Psoas muscle (tissue), 8 donors: ENCODE results near the gene DAB2IP. TPM values are rescaled to one million over a fixed set of nuclear protein-coding genes. Genes with fewer than 3 reads are reported as not detected.

Source experiments
- ATAC-seq, 4 donors: fragments of 200-7000 bp; cut with Tn5 transposase; one replicate each; pipeline ENCODE4 v1.9.1; 2020; ENCODE audit warnings: moderate library complexity in 3 of 4, mild to moderate bottlenecking in 2 of 4
- DNase-seq, 2 donors: peaks; one replicate each; pipeline ENCODE4 v3.0.0-alpha.2; 2020
- H3K27ac ChIP-seq: fragments of 200-600 bp; one replicate; pipeline ENCODE4 v1.8.0; 2022
- H3K27me3 ChIP-seq, 3 donors: fragments of 200-600 bp in 1 of 3; one replicate each; pipeline versions ENCODE4 v1.6.1 to v1.8.0; 2013 to 2022; ENCODE audit warnings: low read length in 2 of 3, mild to moderate bottlenecking in 2 of 3, moderate library complexity in 1 of 3; ENCODE audit not compliant: insufficient read depth in 3 of 3
- H3K36me3 ChIP-seq, 2 donors: fragments of 200-600 bp in 1 of 2; one replicate each; pipeline versions ENCODE4 v1.6.1 to v1.8.0; 2013 to 2022; ENCODE audit warnings: low read depth in 1 of 2, mild to moderate bottlenecking in 1 of 2, moderate library complexity in 1 of 2; ENCODE audit not compliant: insufficient read depth in 1 of 2
- H3K4me1 ChIP-seq: fragments of 200-600 bp; one replicate; pipeline ENCODE4 v1.8.0; 2022
- H3K4me3 ChIP-seq: fragments of 200-600 bp; one replicate; pipeline ENCODE4 v1.8.0; 2022; ENCODE audit warnings: mild to moderate bottlenecking
- H3K9me3 ChIP-seq: fragments of 200-600 bp; one replicate; pipeline ENCODE4 v1.8.0; 2022
- WGBS, 3 donors: extraction: QIAGEN DNeasy Blood & Tissue Kit; methylation state at CpG; one replicate each; pipeline versions ENCODE4 v1.1.6 to v1.1.7; 2013; 5-methylcytosine and 5-hydroxymethylcytosine counted together
- intact Hi-C, 2 donors: fragments of 100-400 bp; cut with DNase I; formaldehyde crosslinking; loops; one replicate each; pipeline versions ENCODE4 v1.11.0 to v1.14.2; 2022
- polyA plus RNA-seq, 3 donors: library from polyadenylated mRNA; stranded (reverse); fragments of 200-250 nt; gene quantifications; one replicate each; pipeline ENCODE4 v1.2.3, GENCODE V29; 2013
- total RNA-seq, 4 donors: library from RNA; stranded (reverse); fragmentation: NEBNext Ultra II Directional in 2 of 4; extraction: Animal tissue kit (Norgen Biotek cat#: 25700) in 2 of 4; gene quantifications; one replicate each; pipeline versions ENCODE4 v1.2.1 to v1.2.4, GENCODE V29; 2021 to 2023
- TF ChIP-seq, protein P1 (sequence below): fragments of 200-600 bp; IDR thresholded peaks from one replicate; pipeline ENCODE4 v1.8.0; 2022; ENCODE audit warnings: antibody characterized with exemption
- donor health status: healthy with polysubstance abuse.
- donor health status: DM: no; HTN: no; CAD: no; lungs with moderate emphysema.
- donor health status: Bipolar disorder and iron deficiency.
- donor health status: healthy.
- donor health status: DM: yes; HTN: yes; CAD: no.
- donor health status: DM: no; HTN: no; CAD: no.
- donor health status: DM: no; HTN: no; CAD: no.
- donor health status: DM: yes; HTN: yes; CAD: no.

The DAB2IP gene
- total and polyA plus RNA-seq, 7 donors, result 14.1 to 66.2 (median 33.4) TPM

DNA sequence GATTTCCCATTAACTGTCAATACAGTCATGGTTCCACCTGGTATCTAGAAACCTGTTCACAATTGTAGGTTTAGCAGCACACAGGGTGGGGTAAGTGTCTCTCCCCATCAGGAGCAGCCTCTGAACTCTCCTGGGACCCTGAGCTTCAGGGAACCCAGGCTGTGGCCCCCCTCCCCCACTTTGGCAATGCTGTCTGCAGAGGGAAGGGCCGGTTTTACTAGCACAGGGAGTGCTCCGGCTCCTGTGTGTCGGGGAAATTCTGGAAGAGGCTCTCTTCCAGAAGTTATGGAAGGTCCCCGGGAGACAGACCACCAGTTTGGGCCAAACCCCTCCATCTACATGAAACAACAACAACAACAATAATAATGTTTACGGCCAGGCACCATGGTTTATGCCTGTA, 9.9 kb downstream of the DAB2IP start:
- Histone ChIP-seq H3K27ac (no peak overlapping the region), H3K4me3 (no peak overlapping the region), H3K27me3 (no peaks in the 10 kb centered on the region), H3K4me1 (peaks cover 52% of the 10 kb centered on the region), H3K9me3 (no peaks in the 10 kb centered on the region), H3K36me3 (peaks cover 0 to 2% of the 10 kb centered on the region in 2 donors)
- 76 to 88% (median 79%) methylated on average over 5 of the region's 5 CpGs for WGBS, 3 donors
- DNase-seq, result peak in 1 of 2 donors; percentile 39
- TF ChIP-seq, protein P1, sequence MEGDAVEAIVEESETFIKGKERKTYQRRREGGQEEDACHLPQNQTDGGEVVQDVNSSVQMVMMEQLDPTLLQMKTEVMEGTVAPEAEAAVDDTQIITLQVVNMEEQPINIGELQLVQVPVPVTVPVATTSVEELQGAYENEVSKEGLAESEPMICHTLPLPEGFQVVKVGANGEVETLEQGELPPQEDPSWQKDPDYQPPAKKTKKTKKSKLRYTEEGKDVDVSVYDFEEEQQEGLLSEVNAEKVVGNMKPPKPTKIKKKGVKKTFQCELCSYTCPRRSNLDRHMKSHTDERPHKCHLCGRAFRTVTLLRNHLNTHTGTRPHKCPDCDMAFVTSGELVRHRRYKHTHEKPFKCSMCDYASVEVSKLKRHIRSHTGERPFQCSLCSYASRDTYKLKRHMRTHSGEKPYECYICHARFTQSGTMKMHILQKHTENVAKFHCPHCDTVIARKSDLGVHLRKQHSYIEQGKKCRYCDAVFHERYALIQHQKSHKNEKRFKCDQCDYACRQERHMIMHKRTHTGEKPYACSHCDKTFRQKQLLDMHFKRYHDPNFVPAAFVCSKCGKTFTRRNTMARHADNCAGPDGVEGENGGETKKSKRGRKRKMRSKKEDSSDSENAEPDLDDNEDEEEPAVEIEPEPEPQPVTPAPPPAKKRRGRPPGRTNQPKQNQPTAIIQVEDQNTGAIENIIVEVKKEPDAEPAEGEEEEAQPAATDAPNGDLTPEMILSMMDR, result no peak
- intact Hi-C loops, result loop anchor here in 1 of 2 donors (10.0 kb wide), 1 partner anchor 63 kb away; no protein-coding TSS in a partner anchor
- no peak for ATAC-seq

DNA sequence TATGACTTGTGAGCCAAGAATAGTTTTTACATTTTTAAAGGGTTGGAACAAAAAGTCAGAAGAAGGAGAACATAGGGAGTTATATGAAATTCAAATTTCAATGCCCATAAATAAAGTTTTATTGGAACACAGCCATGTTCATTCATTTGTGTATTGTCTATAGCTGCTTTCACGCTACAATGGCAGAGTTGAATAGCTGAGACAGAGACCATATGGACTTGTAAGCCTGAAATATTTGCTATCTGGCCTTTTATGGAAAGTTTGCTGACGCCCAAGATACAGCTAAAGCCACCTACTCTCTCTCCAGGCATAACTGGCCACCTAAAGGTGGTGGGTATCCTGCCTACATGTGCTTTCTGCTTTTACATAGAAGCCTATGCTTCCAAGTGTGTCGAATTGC, 10.9 kb downstream of the DAB2IP start:
- Histone ChIP-seq H3K4me1 (peaks cover 41% of the 10 kb centered on the region), H3K4me3 (no peak overlapping the region), H3K27ac (no peak overlapping the region), H3K27me3 (no peaks in the 10 kb centered on the region), H3K9me3 (no peaks in the 10 kb centered on the region), H3K36me3 (peaks cover 0 to 2% of the 10 kb centered on the region in 2 donors)
- intact Hi-C loops, result loop anchor here in 1 of 2 donors (10.0 kb wide), 1 partner anchor 62 kb away; no protein-coding TSS in a partner anchor
- DNase-seq, result no peak
- 63 to 69% (median 64%) methylated on average over 3 of the region's 3 CpGs for WGBS, 3 donors
- ATAC-seq, result no peak
- TF ChIP-seq, protein P1, result no peak

DNA sequence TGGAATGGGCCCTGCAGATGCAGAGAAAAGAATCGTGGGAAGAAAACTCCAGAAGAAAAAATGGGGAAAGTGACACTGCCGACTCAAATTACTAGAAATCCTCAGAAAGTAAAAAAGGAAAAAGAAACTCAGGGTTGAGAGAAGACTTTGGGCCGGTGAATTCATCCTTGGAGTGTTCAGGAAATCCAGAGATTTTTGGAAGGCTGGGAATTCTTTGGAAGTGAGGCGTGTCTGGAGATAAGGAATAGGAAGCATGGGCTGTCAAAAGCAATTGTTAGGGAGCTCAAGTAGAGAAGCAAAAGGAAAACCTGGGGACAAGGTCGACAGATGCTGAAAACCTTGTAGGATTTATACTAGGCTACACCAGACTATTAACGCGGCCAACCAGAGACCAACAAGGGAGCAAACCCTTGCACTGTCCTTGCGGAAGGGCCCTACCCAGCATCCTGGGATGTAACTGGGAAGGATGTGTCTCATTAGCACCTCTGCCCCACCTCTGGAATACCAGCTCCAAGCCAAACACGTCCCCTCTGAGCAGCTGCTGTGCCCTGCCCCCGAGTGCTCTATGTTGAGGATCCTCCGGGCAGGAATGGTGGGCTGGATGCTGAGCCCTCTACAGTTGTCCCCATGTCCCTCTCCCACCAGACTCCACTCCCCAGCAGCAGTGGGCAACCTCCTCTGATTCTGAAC, 11.6 kb downstream of the DAB2IP start:
- TF ChIP-seq, protein P1, result no peak
- DNase-seq, result peak in 1 of 2 donors; percentile 34
- Histone ChIP-seq H3K27ac (no peak overlapping the region), H3K27me3 (no peaks in the 10 kb centered on the region), H3K36me3 (peaks cover 0 to 2% of the 10 kb centered on the region in 2 donors), H3K4me3 (no peak overlapping the region), H3K9me3 (no peaks in the 10 kb centered on the region), H3K4me1 (peaks cover 36% of the 10 kb centered on the region)
- intact Hi-C loops, result loop anchor here in 1 of 2 donors (10.0 kb wide), 1 partner anchor 62 kb away; no protein-coding TSS in a partner anchor
- 58 to 64% (median 60%) methylated on average over 11 of the region's 11 CpGs for WGBS, 3 donors
- peak in 3 of 4 donors; percentile 8 to 17 (median 9) for ATAC-seq

DNA sequence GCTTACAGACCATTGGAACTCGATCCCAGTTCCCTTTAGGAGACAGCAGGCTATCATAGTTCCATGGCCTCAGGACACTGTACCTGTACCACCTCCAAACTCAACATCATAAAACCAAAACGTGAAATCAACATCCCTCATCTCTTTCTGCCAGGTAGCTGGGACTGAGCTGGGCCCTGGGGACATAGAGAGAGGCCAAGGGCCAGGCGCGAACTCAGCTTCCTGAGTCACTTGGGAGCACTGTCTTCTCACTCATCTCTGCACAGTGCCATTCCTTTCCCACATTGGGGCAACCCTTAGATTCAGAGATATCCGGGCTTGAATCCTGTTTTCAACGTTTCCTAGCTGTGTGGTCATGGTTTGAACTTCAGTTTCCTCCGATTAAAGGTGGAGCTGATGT, 12.2 kb downstream of the DAB2IP start:
- intact Hi-C loops, result loop anchor here in 1 of 2 donors (10.0 kb wide), 1 partner anchor 61 kb away; no protein-coding TSS in a partner anchor
- Histone ChIP-seq H3K4me1 (peaks cover 36% of the 10 kb centered on the region), H3K36me3 (peaks cover 0 to 2% of the 10 kb centered on the region in 2 donors), H3K4me3 (no peak overlapping the region), H3K27ac (no peak overlapping the region), H3K27me3 (no peaks in the 10 kb centered on the region), H3K9me3 (no peaks in the 10 kb centered on the region)
- WGBS, 3 donors, result 56 to 63% (median 57%) methylated on average over 7 of the region's 7 CpGs
- TF ChIP-seq, protein P1, result no peak
- ATAC-seq (peak in 1 of 4 donors; percentile 29), DNase-seq (no peak)
